Measurements from ENCODE around the gene WDR19.

GRCh38 chr4:39323821-39324220, 141.5 kb downstream of the WDR19 start:
- TF ChIP-seq CTCF (conservative IDR thresholded peaks at IDR 0.05 in 1 of 2, IDR thresholded peaks at IDR 0.05 in 1 of 2; ENCODE audit: low read depth in 1 of 2, low read length in 2 of 2) (no peak), EZH2 (IDR thresholded peaks at IDR 0.05; ENCODE audit: low read length, missing control alignments) (no peak)

Measured in fibroblast of lung (primary cell).